ENCODE measurements around the gene IFNL2.

GRCh38 chr19:39304185-39304513 lies 36.0 kb downstream of the IFNL2 start:
- TF ChIP-seq POLR2A (IDR thresholded peaks at IDR 0.05) (no peak), POLR2AphosphoS5 (IDR thresholded peaks at IDR 0.05) (no peak), EP300 (IDR thresholded peaks at IDR 0.05) (no peak)
- TF ChIP-seq, protein P1, sequence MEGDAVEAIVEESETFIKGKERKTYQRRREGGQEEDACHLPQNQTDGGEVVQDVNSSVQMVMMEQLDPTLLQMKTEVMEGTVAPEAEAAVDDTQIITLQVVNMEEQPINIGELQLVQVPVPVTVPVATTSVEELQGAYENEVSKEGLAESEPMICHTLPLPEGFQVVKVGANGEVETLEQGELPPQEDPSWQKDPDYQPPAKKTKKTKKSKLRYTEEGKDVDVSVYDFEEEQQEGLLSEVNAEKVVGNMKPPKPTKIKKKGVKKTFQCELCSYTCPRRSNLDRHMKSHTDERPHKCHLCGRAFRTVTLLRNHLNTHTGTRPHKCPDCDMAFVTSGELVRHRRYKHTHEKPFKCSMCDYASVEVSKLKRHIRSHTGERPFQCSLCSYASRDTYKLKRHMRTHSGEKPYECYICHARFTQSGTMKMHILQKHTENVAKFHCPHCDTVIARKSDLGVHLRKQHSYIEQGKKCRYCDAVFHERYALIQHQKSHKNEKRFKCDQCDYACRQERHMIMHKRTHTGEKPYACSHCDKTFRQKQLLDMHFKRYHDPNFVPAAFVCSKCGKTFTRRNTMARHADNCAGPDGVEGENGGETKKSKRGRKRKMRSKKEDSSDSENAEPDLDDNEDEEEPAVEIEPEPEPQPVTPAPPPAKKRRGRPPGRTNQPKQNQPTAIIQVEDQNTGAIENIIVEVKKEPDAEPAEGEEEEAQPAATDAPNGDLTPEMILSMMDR (IDR thresholded peaks at IDR 0.05): no peak

All from suprapubic skin (tissue), 4 donors.